NOMO-1 (cell line): ENCODE results near the gene NEMP1.
A peak's percentile ranks its signal among the peaks of the same experiment; 100 is the strongest.

ENCODE experiments used
- DNase-seq, 2 experiments: peaks; one replicate each; lab custom pipeline; 2025; ENCODE audit not compliant: unreplicated experiment in 2 of 2; lab: John Stamatoyannopoulos, UW

Gene NEMP1

GRCh38 chr12:57107456-57108155 lies 29.0 kb upstream of the NEMP1 start:
- DNase-seq: no peak

DNA sequence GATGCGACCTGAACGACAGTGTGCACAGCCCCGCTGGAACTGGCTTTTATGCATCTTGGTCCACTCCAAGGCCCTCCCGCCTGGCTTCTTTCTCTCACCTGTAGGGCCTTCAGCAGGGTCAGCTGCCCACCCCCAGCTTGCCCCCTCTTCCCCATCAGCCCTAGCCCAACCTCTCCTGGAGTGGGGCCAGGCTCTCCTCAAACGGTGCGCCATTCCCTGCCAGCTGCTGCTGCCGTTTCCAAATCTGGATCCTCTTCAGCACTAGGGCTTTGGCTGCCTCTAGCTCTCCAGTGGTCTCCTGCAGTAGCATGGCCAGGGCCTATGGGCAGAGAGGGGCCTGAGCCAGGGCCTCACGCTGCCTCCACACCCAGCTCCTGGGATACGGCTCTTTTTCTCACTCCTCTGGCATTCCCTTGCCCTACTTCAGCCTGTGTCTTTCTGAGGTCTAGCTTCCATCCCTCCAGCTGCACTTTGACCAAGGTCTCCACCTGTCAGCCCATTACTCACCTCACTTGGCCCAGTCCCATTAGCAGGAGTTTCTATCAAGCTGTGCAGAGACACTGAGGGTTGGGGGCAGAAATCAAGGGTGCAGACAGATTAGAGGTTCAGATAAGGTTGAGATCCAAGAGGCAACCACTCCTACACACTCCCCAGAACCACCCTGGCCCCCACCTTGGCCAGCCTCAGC lies 27.6 kb upstream of the NEMP1 start:
- DNase-seq: no peak

DNA sequence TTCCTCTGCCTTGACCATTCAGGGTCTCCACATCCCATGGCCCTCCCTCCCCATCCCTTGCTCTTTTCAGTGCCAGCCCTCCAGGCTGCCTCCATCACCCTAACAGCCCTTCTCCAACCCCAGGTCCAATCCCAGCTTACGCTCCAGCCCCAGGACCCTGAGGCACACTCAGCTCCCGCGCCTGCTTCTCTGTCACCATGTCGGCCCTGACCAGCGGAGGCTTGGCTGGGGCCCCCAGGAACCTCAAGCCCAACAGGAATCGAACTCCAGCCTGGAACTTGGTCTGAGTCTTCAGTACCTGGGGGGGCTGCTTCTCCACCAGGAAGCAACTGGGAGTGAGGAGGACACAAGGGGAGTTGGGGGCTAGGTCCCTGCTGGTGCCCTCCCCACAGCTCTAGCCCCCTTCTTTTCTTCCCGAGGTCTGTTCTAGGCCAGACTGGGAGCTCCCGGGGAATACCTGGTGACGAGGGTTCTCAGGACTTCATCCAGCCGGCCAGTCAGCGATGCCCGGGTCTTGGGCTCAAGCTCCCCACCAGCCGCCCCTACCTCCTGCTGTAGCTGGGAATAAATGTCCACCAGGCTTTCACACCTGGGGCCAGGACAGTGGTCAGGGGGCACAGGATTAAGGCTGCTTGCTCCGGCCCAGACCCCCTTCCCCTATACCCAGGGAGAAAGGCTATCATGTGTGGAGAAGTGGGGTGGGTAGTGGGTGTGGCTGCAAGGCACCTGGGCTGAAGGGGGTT lies 26.6 kb upstream of the NEMP1 start:
- DNase-seq: no peak

DNA sequence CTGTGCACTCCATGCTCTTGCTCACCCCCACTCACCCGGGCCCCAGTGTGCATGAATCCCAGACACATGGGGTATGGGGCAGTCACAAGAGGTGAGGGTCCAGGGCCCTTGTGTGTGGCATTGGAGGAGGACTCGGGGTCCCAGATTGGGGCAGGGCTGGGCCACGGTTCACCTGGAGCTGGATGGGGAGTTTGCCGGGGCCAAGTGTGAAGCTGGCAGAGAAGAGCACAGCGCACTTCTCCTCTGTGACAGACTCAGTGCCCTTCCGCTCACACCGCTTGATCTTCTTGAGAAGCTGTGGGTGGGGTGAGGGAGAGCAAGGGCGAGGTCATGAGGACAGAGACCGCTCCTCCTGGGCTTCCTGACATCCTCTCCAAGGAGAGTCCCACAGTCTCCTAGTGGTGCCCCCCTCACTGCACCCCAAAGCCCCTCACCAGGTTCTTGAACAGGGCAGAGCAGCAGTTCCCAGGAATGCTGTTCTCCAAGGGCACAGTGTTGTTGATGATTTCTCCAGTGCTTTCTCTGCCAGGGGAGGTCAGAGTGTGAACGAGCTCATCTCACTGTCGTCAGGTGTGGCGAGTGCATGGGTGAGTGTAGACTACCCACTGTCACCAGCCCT lies 25.8 kb upstream of the NEMP1 start:
- DNase-seq: no peak

DNA sequence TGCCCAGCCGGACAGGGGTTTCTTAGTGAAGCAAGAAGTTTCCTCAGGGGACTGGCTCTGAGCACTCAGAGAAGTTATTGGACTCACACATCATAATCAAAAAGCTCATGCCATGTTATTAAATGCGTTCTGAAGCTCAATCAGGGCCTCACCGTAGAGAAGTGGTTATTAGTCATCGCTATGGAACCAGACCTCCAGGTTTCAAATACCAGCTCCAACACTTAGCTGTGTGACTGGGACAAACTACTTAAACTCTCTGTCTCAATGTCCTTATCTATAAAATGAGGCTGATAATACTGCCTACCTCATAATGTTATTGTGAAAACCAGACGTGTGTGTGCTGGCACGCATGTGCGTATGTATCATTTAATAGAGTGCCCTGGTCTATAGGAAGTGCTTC lies 25.3 kb upstream of the NEMP1 start:
- DNase-seq: no peak

DNA sequence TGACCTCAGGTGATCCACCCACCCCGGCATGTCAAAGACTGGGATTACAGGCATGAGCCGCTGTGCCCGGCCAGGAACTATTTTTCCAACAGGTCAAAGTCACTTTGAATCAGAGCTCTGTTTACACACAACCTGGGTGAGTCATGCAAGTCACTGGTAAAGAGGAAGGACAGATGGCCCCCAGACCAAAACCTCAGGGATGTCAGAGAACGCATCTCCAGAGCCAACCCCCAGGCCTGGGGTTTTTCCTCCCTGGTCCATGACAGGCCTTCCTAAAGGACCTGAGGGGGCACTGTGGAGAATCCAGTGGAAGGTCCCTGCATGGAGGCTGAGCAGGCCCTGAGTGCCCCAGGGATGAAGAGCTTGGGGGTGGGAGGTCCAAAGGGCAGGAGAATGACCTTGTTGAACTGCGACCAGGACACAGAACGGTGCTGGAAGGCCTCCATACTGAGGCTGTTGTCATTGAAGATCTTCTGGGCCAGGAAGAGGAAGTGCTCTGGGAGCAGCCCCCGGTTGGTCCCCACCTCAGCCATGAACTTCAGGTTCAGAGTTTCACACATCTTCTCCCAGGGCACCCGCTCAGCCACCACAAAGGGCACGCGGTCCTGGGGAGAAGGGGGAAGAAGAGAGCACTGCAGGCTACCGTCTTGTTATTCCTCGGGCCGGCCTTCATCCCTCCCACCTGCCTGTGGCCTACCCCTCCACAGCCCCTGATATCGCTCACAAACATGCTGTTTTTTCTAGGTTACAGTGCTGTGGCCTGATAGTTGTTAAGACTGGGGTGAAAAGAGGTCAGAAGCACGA lies 23.5 kb upstream of the NEMP1 start:
- DNase-seq: peak; percentile 15 to 20

DNA sequence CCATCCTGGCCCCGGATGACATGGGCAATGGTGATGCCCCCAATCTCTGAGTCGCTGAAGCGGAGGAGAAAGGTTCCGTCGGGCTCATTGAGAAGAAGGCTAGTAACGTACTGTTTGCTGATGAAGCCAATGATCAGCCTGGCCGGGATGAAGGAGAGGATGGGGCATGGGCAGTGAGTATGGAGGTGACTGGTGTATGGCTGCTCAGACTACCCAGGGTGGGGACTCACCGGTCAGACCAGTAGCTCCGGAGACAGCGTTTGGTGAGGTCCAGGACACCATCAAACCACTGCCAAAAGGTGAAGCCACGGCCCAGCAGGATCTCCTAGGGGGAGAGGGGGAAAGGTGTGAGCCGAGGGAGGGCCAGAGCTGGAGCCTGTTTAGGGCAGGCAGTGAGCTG lies 21.2 kb upstream of the NEMP1 start:
- no peak for DNase-seq

DNA sequence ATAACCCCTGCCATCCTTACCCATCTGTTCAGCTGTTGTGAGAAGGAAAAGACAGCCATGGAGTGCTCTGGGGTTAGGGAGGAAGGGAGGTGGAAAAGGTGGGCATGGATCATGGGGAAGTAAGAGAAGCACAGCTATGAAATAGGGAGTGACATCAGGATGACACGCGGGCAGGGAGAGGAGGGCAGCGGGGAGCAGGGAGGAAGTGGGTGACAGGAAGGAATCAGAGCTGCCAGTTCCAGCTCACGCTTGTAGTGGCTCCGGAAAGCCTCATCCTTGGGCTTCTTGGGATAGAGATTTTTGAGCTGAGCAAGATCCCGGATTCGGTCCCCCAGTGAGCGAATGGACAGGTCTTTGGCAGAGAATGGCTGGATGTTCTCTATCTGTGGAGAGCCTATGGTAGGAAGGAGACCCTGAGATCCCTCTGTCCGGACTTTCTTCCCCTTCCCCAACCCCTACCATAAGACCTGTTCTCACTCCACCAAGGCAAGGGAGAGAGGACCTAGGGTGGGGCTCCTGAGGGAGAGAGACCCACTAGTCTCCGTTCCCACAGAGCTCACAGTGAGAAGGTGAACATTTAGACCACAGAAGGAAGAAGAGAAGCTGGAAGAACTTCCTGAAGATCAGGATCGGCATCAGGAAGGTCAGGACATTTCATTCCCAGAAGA lies 20.6 kb upstream of the NEMP1 start:
- DNase-seq: no peak

DNA sequence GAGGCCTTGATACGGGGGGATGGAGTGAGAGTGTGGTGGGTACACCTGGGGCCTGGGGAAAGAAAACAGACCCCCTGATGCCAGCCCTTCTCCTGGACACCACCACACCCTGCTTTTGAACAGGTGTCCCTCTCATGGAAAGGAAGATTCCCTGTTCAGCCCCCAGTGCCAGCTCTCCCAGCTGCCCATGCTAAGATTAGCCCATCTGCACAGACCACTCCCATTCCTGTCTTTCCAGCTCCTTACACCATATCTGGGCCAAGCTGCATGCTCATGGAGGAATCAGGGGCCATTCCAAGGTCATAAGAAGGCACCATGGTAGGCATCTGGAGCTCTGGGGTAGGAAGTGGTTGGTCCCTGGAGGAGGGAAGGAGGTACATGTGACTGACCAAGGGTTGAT lies 20.0 kb upstream of the NEMP1 start:
- DNase-seq: no peak

GRCh38 chr12:57097554-57097835 lies 18.9 kb upstream of the NEMP1 start:
- no peak for DNase-seq

DNA sequence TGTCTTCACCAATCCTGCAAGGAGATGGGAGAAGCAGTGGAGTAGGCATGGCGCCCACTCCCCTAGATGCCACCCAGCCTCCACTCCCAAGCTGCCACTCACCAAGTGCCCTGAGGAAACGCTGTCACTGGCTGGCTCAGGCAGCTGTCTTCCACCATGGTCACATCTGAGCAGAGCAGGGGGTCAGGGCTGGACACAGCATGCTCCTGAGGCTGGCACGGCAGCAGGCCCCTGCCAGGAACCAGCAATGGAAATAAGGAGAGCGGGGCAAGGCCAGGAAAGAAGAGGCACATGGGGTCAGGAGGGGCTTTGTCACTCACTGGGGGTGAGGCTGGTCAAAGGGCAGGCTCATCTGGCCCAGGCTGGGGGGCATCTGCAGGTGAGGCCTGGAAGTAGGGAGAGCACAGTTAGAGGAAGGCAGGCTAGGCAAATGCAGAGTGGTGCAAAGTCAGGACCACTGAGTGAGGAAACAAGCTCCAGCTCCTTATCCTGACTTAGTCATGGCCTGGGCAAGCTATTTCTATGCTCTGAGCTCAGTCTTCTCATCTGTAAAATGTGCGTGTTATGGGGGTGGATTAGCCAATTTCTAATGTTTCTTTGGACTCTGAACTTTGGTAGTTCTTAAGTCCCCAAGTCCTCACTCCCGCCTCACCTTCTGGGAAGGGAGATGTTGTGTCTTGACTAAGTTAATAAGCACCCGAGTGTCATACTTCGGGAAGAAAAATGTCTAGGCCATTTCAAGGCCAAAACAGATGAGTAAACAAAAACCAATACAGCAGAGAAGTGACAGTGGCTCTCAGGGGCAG lies 18.4 kb upstream of the NEMP1 start:
- no peak for DNase-seq

DNA sequence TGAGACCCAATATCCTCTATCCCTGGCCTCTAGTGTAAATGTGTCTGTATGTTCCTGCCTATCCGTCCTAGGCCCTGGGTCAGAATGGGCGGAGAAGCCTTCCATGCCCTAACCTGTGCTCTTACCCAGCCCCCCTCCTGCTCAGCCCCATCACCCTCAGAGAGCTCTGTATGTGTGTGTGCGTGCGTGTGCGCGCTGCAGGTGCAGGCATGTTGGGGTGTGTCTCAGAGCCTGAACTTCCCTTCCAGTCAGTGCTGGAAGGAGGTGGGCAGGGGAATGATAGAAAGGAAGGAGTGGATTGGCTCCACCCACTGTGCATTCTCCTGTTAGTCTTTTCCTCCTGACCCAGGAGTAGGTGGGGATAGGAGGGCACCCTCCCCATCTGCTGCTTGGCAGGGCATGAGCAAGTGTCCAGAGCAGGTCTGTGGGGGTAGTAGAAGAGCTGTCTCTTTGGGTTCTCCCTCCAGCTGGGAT lies 17.5 kb upstream of the NEMP1 start:
- no peak for DNase-seq

DNA sequence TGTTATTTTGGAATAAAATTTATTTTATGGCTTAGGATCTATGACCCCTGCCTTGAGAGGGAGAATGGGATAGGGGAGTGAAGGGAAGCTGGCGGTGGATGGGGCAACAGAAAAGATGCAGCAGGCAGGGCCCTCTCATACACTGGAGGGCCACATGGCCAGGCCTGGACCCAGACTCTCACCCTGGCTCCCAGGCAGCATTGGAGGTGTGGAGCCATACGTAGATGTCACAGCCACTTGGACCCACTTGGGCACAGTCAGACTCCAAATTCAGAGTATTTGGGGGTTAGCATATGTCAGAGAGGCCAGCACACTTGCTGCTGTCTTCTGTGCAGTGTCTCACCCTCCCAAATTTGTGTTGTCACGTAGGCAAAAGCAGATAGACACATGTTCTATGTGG lies 16.8 kb upstream of the NEMP1 start:
- no peak for DNase-seq

DNA sequence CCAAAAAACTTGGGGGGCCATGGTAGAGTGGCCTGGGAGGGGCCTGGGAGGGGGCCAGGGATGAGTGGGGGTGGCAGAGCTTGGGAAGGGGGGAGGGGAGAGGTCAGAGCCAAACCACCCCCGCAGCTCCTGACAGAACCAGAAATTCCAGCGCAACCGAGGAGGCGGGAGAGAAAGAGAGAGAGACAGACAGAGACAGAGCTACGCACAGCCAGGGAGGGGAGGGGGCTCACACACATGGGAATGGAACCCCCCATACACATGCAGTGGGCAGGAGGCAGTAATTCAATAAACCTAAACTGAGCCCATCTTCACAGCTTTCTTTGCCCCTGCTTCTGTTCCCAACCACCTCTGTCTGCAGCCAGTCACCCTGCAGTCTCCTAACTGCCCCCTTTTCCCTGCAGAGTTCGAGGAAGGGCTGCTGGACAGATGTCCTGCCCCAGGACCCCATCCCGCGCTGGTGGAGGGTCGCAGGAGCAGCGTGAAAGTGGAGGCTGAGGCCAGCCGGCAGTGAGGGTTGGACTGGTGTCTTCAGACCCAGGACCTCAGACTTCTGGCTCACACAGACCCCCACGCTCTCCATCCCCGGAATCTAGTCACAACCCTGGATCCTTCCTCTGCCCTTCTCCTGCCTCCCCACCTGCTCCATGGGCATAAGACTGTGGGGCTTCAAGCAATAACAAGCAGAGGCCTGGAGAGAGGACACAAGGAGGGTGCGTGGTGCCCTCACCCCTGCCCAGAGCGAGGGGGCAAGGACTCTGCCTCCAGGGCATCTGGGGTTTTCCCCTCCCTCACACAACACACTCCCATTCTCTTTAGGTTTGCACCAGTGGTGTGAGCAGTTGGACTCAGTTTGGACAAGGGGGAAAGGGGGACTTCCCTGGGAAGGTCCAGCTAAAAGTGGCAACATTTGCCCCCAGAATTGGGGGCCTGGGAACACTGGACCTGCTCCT lies 15.9 kb upstream of the NEMP1 start:
- no peak for DNase-seq

- DNase-seq: peak; percentile 11 to 25
Measured at GRCh38 chr12:57093415-57094207, 15.0 kb upstream of the NEMP1 start.

- DNase-seq: no peak
Measured at GRCh38 chr12:57092876-57093414, 14.4 kb upstream of the NEMP1 start.

- DNase-seq: no peak
Measured at GRCh38 chr12:57092529-57092862, 13.9 kb upstream of the NEMP1 start.
